Hepatocyte (in vitro differentiated cells): ENCODE results near the gene FBLN1. TPM values are rescaled to one million over a fixed set of nuclear protein-coding genes. Genes with fewer than 3 reads are reported as not detected.

Experiments used
- DNase-seq: peaks from one replicate; pipeline ENCODE4 v3.0.0-alpha.2; 2016; ENCODE audit warnings: low spot score
- H2AFZ ChIP-seq: fragments of 200-600 bp; sonication (generic); 2 replicates; pipeline ENCODE4 v1.6.0; 2016; ENCODE audit warnings: antibody characterized with exemption, mild to moderate bottlenecking
- H3K27ac ChIP-seq: fragments of 200-600 bp; sonication (generic); 2 replicates; pipeline ENCODE4 v1.5.1; 2016; ENCODE audit warnings: mild to moderate bottlenecking
- H3K27me3 ChIP-seq: fragments of 200-600 bp; sonication (generic); 2 replicates; pipeline ENCODE4 v1.6.1; 2016
- H3K36me3 ChIP-seq: fragments of 200-600 bp; sonication (generic); replicated peaks from 2 replicates; pipeline ENCODE4 v1.5.1; 2016; ENCODE audit warnings: low read depth; ENCODE audit not compliant: insufficient read depth
- H3K4me1 ChIP-seq: fragments of 200-600 bp; sonication (generic); 2 replicates; pipeline ENCODE4 v1.5.1; 2016; ENCODE audit warnings: mild to moderate bottlenecking, moderate library complexity; ENCODE audit not compliant: insufficient read depth
- H3K4me2 ChIP-seq: fragments of 200-600 bp; sonication (generic); 2 replicates; pipeline ENCODE4 v1.6.0; 2016
- H3K4me3 ChIP-seq: fragments of 200-600 bp; sonication (generic); 2 replicates; pipeline ENCODE4 v1.5.1; 2016; ENCODE audit warnings: mild to moderate bottlenecking
- H3K79me2 ChIP-seq: fragments of 200-600 bp; sonication (generic); 2 replicates; pipeline ENCODE4 v1.6.0; 2017; ENCODE audit warnings: mild to moderate bottlenecking
- H3K9me2 ChIP-seq: fragments of 200-600 bp; sonication (generic); replicated peaks from 2 replicates; pipeline ENCODE4 v1.6.0; 2017; ENCODE audit warnings: mild to moderate bottlenecking; ENCODE audit not compliant: insufficient read depth
- H3K9me3 ChIP-seq: fragments of 200-600 bp; sonication (generic); 2 replicates; pipeline ENCODE4 v1.5.1; 2016; ENCODE audit warnings: low read depth, mild to moderate bottlenecking
- H4K20me1 ChIP-seq: fragments of 200-600 bp; sonication (generic); 2 replicates; pipeline ENCODE4 v1.6.0; 2016; ENCODE audit warnings: mild to moderate bottlenecking; ENCODE audit not compliant: insufficient read depth, poor library complexity, severe bottlenecking
- CTCF ChIP-seq: fragments of 200-600 bp; sonication (generic); IDR thresholded peaks from 2 replicates; pipeline ENCODE4 v1.5.1; 2016; ENCODE audit warnings: antibody characterized with exemption, mild to moderate bottlenecking; ENCODE audit not compliant: poor library complexity
- EZH2 ChIP-seq: fragments of 200-600 bp; sonication (generic); IDR thresholded peaks from 2 replicates; pipeline ENCODE4 v1.6.1; 2016; ENCODE audit warnings: antibody characterized with exemption, mild to moderate bottlenecking, borderline replicate concordance
- EZH2phosphoT487 ChIP-seq: fragments of 200-600 bp; sonication (generic); IDR thresholded peaks from one replicate; pipeline ENCODE4 v1.6.1; 2018; ENCODE audit warnings: antibody characterized with exemption, mild to moderate bottlenecking, low read depth, moderate library complexity; ENCODE audit not compliant: unreplicated experiment, severe bottlenecking
- WGBS: methylation state at CpG from one replicate; pipeline ENCODE4 v1.1.6; 2016; ENCODE audit warnings: low lambda C conversion rate; ENCODE audit errors: missing lambda C conversion rate; 5-methylcytosine and 5-hydroxymethylcytosine counted together
- polyA plus RNA-seq: library from polyadenylated mRNA; unstranded; fragments of >200 nt; fragmentation: Nextera tagmentation; extraction: Ambion mirVana; gene quantifications from 2 replicates; pipeline ENCODE4 v1.2.1, GENCODE V29; 2016
- total RNA-seq: library from RNA; depleted of rRNA; stranded (reverse); fragments of >200 nt; gene quantifications from 2 replicates; pipeline ENCODE4 v1.2.3, GENCODE V29; 2014

FBLN1 gene
- total and polyA plus RNA-seq, 2 experiments from 2014 or later, result 201 to 669 TPM

GRCh38 chr22:45470871-45471270, 31.8 kb upstream of the FBLN1 start:
- TF ChIP-seq EZH2phosphoT487 (no peak), CTCF (no peak), EZH2 (no peak)
- Histone ChIP-seq H3K36me3 (no peaks in the 10 kb centered on the region), H3K4me3 (no peak overlapping the region), H3K9me3 (no peaks in the 10 kb centered on the region), H3K4me2 (no peak overlapping the region), H3K79me2 (no peaks in the 10 kb centered on the region), H3K4me1 (peaks cover 31% of the 10 kb centered on the region), H3K27me3 (no peaks in the 10 kb centered on the region), H3K9me2 (no peaks in the 10 kb centered on the region), H3K27ac (peak overlapping the region; percentile 38), H4K20me1 (no peaks in the 10 kb centered on the region), H2AFZ (no peak overlapping the region)
- no peak for DNase-seq
- 89% methylated on average over 11 of the region's 11 CpGs for WGBS

GRCh38 chr22:45472426-45472825, 30.3 kb upstream of the FBLN1 start:
- no peak overlapping the region for H3K27ac ChIP-seq
- 90% methylated on average over 3 of the region's 3 CpGs for WGBS
- H3K4me1 ChIP-seq, result peaks cover 44% of the 10 kb centered on the region
- no peaks in the 10 kb centered on the region for H4K20me1 ChIP-seq
- no peaks in the 10 kb centered on the region for H3K9me2 ChIP-seq
- no peaks in the 10 kb centered on the region for H3K79me2 ChIP-seq
- no peaks in the 10 kb centered on the region for H3K27me3 ChIP-seq
- no peaks in the 10 kb centered on the region for H3K9me3 ChIP-seq
- no peak overlapping the region for H3K4me2 ChIP-seq
- H3K36me3 ChIP-seq, result no peaks in the 10 kb centered on the region
- no peak for DNase-seq
- no peak for TF ChIP-seq CTCF
- TF ChIP-seq EZH2phosphoT487, result no peak
- no peak for TF ChIP-seq EZH2
- no peak overlapping the region for H3K4me3 ChIP-seq
- no peak overlapping the region for H2AFZ ChIP-seq

- Histone ChIP-seq H3K4me3 (no peak overlapping the region), H3K9me2 (no peaks in the 10 kb centered on the region), H2AFZ (peak overlapping the region; percentile 36), H3K4me1 (peaks cover 51% of the 10 kb centered on the region), H3K27me3 (no peaks in the 10 kb centered on the region), H3K4me2 (peak overlapping the region; percentile 18), H3K27ac (peak overlapping the region; percentile 19), H3K79me2 (no peaks in the 10 kb centered on the region), H3K9me3 (no peaks in the 10 kb centered on the region), H4K20me1 (no peaks in the 10 kb centered on the region), H3K36me3 (no peaks in the 10 kb centered on the region)
- 44% methylated on average over 6 of the region's 6 CpGs for WGBS
- DNase-seq, result no peak
- TF ChIP-seq EZH2phosphoT487 (no peak), CTCF (no peak), EZH2 (no peak)
These were observed 29.0 kb upstream of the FBLN1 start for GRCh38 chr22:45473626-45474237.
